K562 (cell line): ENCODE data around the gene KRTCAP2. TPM values are rescaled to one million over a fixed set of nuclear protein-coding genes. Genes with fewer than 3 reads are reported as not detected.

Experiments
- BHLHE40 ChIP-seq: IDR thresholded peaks from 2 replicates; pipeline ENCODE4 v1.6.1; 2011; ENCODE audit warnings: low read length, improper control_type of control experiment
- BRCA1 ChIP-seq, 2 experiments: fragments of 450-650 bp in 1 of 2; sonication (generic) in 1 of 2; formaldehyde crosslinking in 1 of 2; IDR thresholded peaks; 2 replicates each; pipeline versions ENCODE4 v1.5.0 to v1.6.1; 2017 to 2020; ENCODE audit warnings: mild to moderate bottlenecking in 1 of 2, missing genetic modification reagents in 1 of 2
- C11orf30 ChIP-seq: fragments of 450-650 bp; IDR thresholded peaks from 2 replicates; pipeline ENCODE4 v1.6.1; 2016; ENCODE audit warnings: low read depth, mild to moderate bottlenecking
- CAMTA2 ChIP-seq: fragments of 250-450 bp; sonication (Bioruptor Pico); conservative IDR thresholded peaks from 2 replicates; pipeline ENCODE4 v1.5.1; 2022
- CREM ChIP-seq: IDR thresholded peaks from 2 replicates; pipeline ENCODE4 v1.6.1; 2014; ENCODE audit warnings: antibody characterized with exemption, low read depth
- CTCFL ChIP-seq: IDR thresholded peaks from 2 replicates; pipeline ENCODE4 v1.6.1; 2011; ENCODE audit warnings: borderline replicate concordance, low read depth, mild to moderate bottlenecking, moderate library complexity, low read length; ENCODE audit not compliant: insufficient read depth, poor library complexity, severe bottlenecking
- EHMT2 ChIP-seq: fragments of 450-650 bp; IDR thresholded peaks from 2 replicates; pipeline ENCODE4 v1.6.1; 2018; ENCODE audit warnings: antibody characterized with exemption
- ESRRA ChIP-seq: fragments of 450-650 bp; IDR thresholded peaks from 2 replicates; pipeline ENCODE4 v1.6.1; 2014; ENCODE audit warnings: low read depth, mild to moderate bottlenecking, moderate library complexity, borderline replicate concordance
- HNRNPUL1 ChIP-seq: fragments of 200-400 bp; formaldehyde crosslinking; IDR thresholded peaks from 2 replicates; pipeline ENCODE4 v1.6.1; 2017; ENCODE audit warnings: low read length
- KAT8 ChIP-seq: fragments of 450-650 bp; IDR thresholded peaks from 2 replicates; pipeline ENCODE4 v1.6.1; 2016; ENCODE audit warnings: low read depth, mild to moderate bottlenecking
- L3MBTL2 ChIP-seq: fragments of 450-650 bp; IDR thresholded peaks from 2 replicates; pipeline ENCODE4 v1.6.1; 2016; ENCODE audit warnings: mild to moderate bottlenecking, moderate library complexity
- MEIS2 ChIP-seq: fragments of 450-650 bp; IDR thresholded peaks from 2 replicates; pipeline ENCODE4 v1.6.1; 2014; ENCODE audit warnings: mild to moderate bottlenecking; ENCODE audit not compliant: partially characterized antibody
- NCOA6 ChIP-seq: fragments of 450-650 bp; IDR thresholded peaks from 2 replicates; pipeline ENCODE4 v1.6.1; 2017; ENCODE audit warnings: mild to moderate bottlenecking
- NUFIP1 ChIP-seq: fragments of 450-650 bp; IDR thresholded peaks from 2 replicates; pipeline ENCODE4 v1.6.1; 2018; ENCODE audit not compliant: partially characterized antibody
- RAD21 ChIP-seq, 2 experiments: fragments of 250-450 bp in 1 of 2; fragments of 450-650 bp in 1 of 2; sonication (Bioruptor Pico) in 1 of 2; formaldehyde crosslinking in 1 of 2; IDR thresholded peaks in 1 of 2; conservative IDR thresholded peaks in 1 of 2; 2 replicates each; pipeline versions ENCODE4 v1.4.0 to v1.8.0; 2020 to 2022; ENCODE audit warnings: mild to moderate bottlenecking in 2 of 2, moderate library complexity in 1 of 2
- RNF219 ChIP-seq: fragments of 250-450 bp; sonication (Bioruptor Pico); IDR thresholded peaks from 2 replicates; pipeline ENCODE4 v1.5.0; 2022; ENCODE audit warnings: mild to moderate bottlenecking
- SMARCA4 ChIP-seq: fragments of 450-650 bp; IDR thresholded peaks from 2 replicates; pipeline ENCODE4 v1.6.1; 2016
- SMARCC2 ChIP-seq: fragments of 450-650 bp; IDR thresholded peaks from 2 replicates; pipeline ENCODE4 v1.6.1; 2017; ENCODE audit warnings: antibody characterized with exemption, moderate library complexity, mild to moderate bottlenecking, low read depth
- SREBF2 ChIP-seq: sonication (generic); formaldehyde crosslinking; IDR thresholded peaks from 2 replicates; pipeline ENCODE4 v1.4.0; 2020; ENCODE audit warnings: mild to moderate bottlenecking, missing genetic modification reagents
- SRSF1 ChIP-seq: fragments of 200-400 bp; formaldehyde crosslinking; IDR thresholded peaks from 2 replicates; pipeline ENCODE4 v1.6.1; 2017; ENCODE audit warnings: mild to moderate bottlenecking, low read depth, low read length, moderate library complexity
- TBP ChIP-seq: optimal IDR thresholded peaks from 2 replicates; pipeline ENCODE3; 2011; ENCODE audit warnings: low read depth, low read length, improper control_type of control experiment
- YY1 ChIP-seq, 3 experiments: IDR thresholded peaks; 2 replicates each; pipeline ENCODE4 v1.6.1; 2011; ENCODE audit warnings: low read length in 2 of 3, mild to moderate bottlenecking in 2 of 3, moderate library complexity in 2 of 3, borderline replicate concordance in 1 of 3, control low read depth in 1 of 3, low read depth in 1 of 3; ENCODE audit not compliant: insufficient read depth in 3 of 3, insufficient replicate concordance in 2 of 3, control insufficient read depth in 1 of 3, insufficient read length in 1 of 3; ENCODE audit errors: extremely low read depth in 1 of 3
- ZNF146 ChIP-seq: IDR thresholded peaks from one replicate; pipeline ENCODE4 v1.6.1; 2018; ENCODE audit warnings: missing compliant biosample characterization; ENCODE audit not compliant: unreplicated experiment
- ZNF174 ChIP-seq: fragments of 250-450 bp; sonication (Bioruptor Pico); IDR thresholded peaks from 2 replicates; pipeline ENCODE4 v1.4.0; 2020; ENCODE audit warnings: mild to moderate bottlenecking
- polyA plus RNA-seq, 8 experiments: library from polyadenylated mRNA; depleted of rRNA in 4 of 8; stranded (reverse) in 5 of 8; unstranded in 3 of 8; fragments of >200 nt; fragmentation: Nextera tagmentation in 2 of 8; fragmentation: Illumina TruSeq in 1 of 8; extraction: Ambion mirVana in 2 of 8; extraction: Trizol in 1 of 8; gene quantifications; 2 replicates each; pipeline versions ENCODE4 v1.2.1 to v1.2.3, GENCODE V29; 2011 to 2014; ENCODE audit warnings: inconsistent platforms in 1 of 8, missing spikeins in 1 of 8
- total RNA-seq, 7 experiments: library from RNA; depleted of rRNA in 6 of 7; stranded (reverse); fragments of >200 nt in 6 of 7; fragmentation: Illumina TruSeq in 2 of 7; extraction: Trizol in 2 of 7; gene quantifications; 2 replicates each; pipeline versions ENCODE4 v1.2.1 to v1.2.3, GENCODE V29; 2011 to 2021; ENCODE audit warnings: low replicate concordance in 1 of 7

KRTCAP2 gene
- total and polyA plus RNA-seq, 9 of the 15 experiments (the other 6 are each of a cell fraction or from before 2014, with no cell fraction given): 126 to 436 (median 244) TPM

- TF ChIP-seq YY1 (IDR thresholded peaks at IDR 0.05; ENCODE audit: borderline replicate concordance in 1 of 3, control insufficient read depth in 1 of 3, extremely low read depth in 1 of 3, insufficient read depth in 3 of 3, insufficient read length in 1 of 3, insufficient replicate concordance in 2 of 3, low read depth in 1 of 3, low read length in 2 of 3) (peak in 2 of 3 experiments; percentile 46 to 67), CTCFL (peak; percentile 83), BRCA1 (IDR thresholded peaks at IDR 0.05) (no peak), BRCA1 (CRISPR knock-in tag; IDR thresholded peaks at IDR 0.05) (no peak), TBP (peak; percentile 78), NCOA6 (no peak), MEIS2 (peak; percentile 88), SREBF2 (CRISPR knock-in tag) (no peak), ZNF174 (CRISPR knock-in tag) (no peak), BHLHE40 (no peak), RAD21 (CRISPR knock-in tag; conservative IDR thresholded peaks at IDR 0.05 in 1 of 2, IDR thresholded peaks at IDR 0.05 in 1 of 2) (peak in 1 of 2 experiments; percentile 47; a peak in 3 of 4 replicates), C11orf30 (peak; percentile 82), CAMTA2 (CRISPR knock-in tag) (no peak), SRSF1 (no peak), ZNF146 (CRISPR knock-in tag) (no peak), NUFIP1 (no peak), HNRNPUL1 (no peak), ESRRA (peak; percentile 66; the same call in 1 of the 2 replicates), KAT8 (no peak), SMARCC2 (no peak), EHMT2 (no peak), RNF219 (no peak), L3MBTL2 (no peak), CREM (peak; percentile 89), SMARCA4 (0 out of 2 replicates have a peak, but pooled peaks have one; percentile 6)
Observed at GRCh38 chr1:155172732-155173477, at the start of gene KRTCAP2 (continued).
